ENCODE results near the gene ABCB8.

GRCh38 chr7:151091431-151091830, 63.2 kb downstream of the ABCB8 start:
- TF ChIP-seq RAD21 (IDR thresholded peaks at IDR 0.05 in 1 of 2, conservative IDR thresholded peaks at IDR 0.05 in 1 of 2; ENCODE audit: low read depth in 2 of 2, low read length in 2 of 2) = peak; percentile 65 to 67
- TF ChIP-seq SP4 (IDR thresholded peaks at IDR 0.05; ENCODE audit: low read length) = no peak
- no peak for TF ChIP-seq BCL11A (IDR thresholded peaks at IDR 0.05; ENCODE audit: low read depth in 2 of 2, low read length in 2 of 2)
- TF ChIP-seq CTCF (IDR thresholded peaks at IDR 0.05; ENCODE audit: control extremely low read depth in 1 of 3, insufficient read depth in 1 of 3, low read depth in 1 of 3, low read length in 3 of 3) = peak in 2 of 3 experiments; percentile 78 to 91; a peak in 3 of 4 replicates
- no peak for TF ChIP-seq ZNF274 (IDR thresholded peaks at IDR 0.05; ENCODE audit: borderline replicate concordance, extremely low read depth, low read length)
- TF ChIP-seq EP300 (IDR thresholded peaks at IDR 0.05; ENCODE audit: borderline replicate concordance in 1 of 2, low read depth in 2 of 2, low read length in 2 of 2) = no peak
